ENCODE results near the gene MAP7. TPM values are rescaled to one million over a fixed set of nuclear protein-coding genes. Genes with fewer than 3 reads are reported as not detected.
A peak's percentile ranks its signal among the peaks of the same experiment; 100 is the strongest.

The MAP7 gene
- total and polyA plus RNA-seq, 2 experiments from 2014 or later: 44.7 to 49.2 TPM

GRCh38 chr6:136404007-136404406 lies 146.2 kb downstream of the MAP7 start (continued):
- no peak for TF ChIP-seq POLR2AphosphoS5 (IDR thresholded peaks at IDR 0.05; ENCODE audit: low read depth)
- no peak for TF ChIP-seq CREB1 (CRISPR knock-in tag; IDR thresholded peaks at IDR 0.05; ENCODE audit: low read depth)
- TF ChIP-seq REST (IDR thresholded peaks at IDR 0.05; ENCODE audit: unreplicated experiment): no peak
- no peak for TF ChIP-seq ZNF331 (CRISPR knock-in tag; IDR thresholded peaks at IDR 0.05; ENCODE audit: low read depth)
- no peak for TF ChIP-seq ETS1 (IDR thresholded peaks at IDR 0.05)

GRCh38 chr6:136403110-136403980 lies 146.9 kb downstream of the MAP7 start:
- Histone ChIP-seq H3K4me2 (no peak overlapping the region), H3K27ac (ENCODE audit: low read depth) (peak overlapping the region; percentile 41; the same call in 1 of the 2 replicates)
- TF ChIP-seq POLR2AphosphoS5 (IDR thresholded peaks at IDR 0.05; ENCODE audit: low read depth) (no peak), CREB1 (CRISPR knock-in tag; IDR thresholded peaks at IDR 0.05; ENCODE audit: low read depth) (no peak), NANOG (IDR thresholded peaks at IDR 0.05; ENCODE audit: borderline replicate concordance) (no peak), STAT1 (IDR thresholded peaks at IDR 0.05; ENCODE audit: unreplicated experiment) (no peak), ZNF331 (CRISPR knock-in tag; IDR thresholded peaks at IDR 0.05; ENCODE audit: low read depth) (no peak), ZNF114 (CRISPR knock-in tag; IDR thresholded peaks at IDR 0.05) (no peak), ETS1 (IDR thresholded peaks at IDR 0.05) (no peak), REST (IDR thresholded peaks at IDR 0.05; ENCODE audit: unreplicated experiment) (no peak)

More at GRCh38 chr6:136403110-136403980, 146.9 kb downstream of the MAP7 start:
- Mint-ChIP-seq H3K27ac (no peak overlapping the region), H3K36me3 (ENCODE audit: low read depth) (peaks cover 32% of the 10 kb centered on the region), H3K4me3 (no peak overlapping the region), H3K9me3 (peaks cover 2% of the 10 kb centered on the region; the same call in 2 of the 3 replicates), H3K27me3 (ENCODE audit: insufficient read depth, low read depth, poor library complexity) (no peaks in the 10 kb centered on the region), H3K4me1 (peaks cover 5% of the 10 kb centered on the region; the same call in 2 of the 3 replicates)
- no peaks in the 10 kb centered on the region for H3K36me3 ChIP-seq (ENCODE audit: insufficient read depth)
- H4K20me1 ChIP-seq (replicated peaks; ENCODE audit: insufficient read depth): no peaks in the 10 kb centered on the region
- H3K4me3 ChIP-seq: no peak overlapping the region
- DNase-seq (ENCODE audit: low spot score) (peak; percentile 15), ATAC-seq (no peak)
- no peaks in the 10 kb centered on the region for H3K9me2 ChIP-seq (ENCODE audit: insufficient read depth)
- no peaks in the 10 kb centered on the region for H3K4me1 ChIP-seq (ENCODE audit: insufficient read depth)
- no peaks in the 10 kb centered on the region for H3K27me3 ChIP-seq (ENCODE audit: insufficient read depth)
- no peaks in the 10 kb centered on the region for H3F3A ChIP-seq (replicated peaks; ENCODE audit: low read depth)
- H3K79me2 ChIP-seq (replicated peaks; ENCODE audit: insufficient read depth): no peaks in the 10 kb centered on the region; the same call in none of the 2 replicates
- no peak overlapping the region for H2AFZ ChIP-seq
